Peyer's patch (tissue), 4 donors: ENCODE measurements around the gene PARD3B. TPM values are rescaled to one million over a fixed set of nuclear protein-coding genes. Genes with fewer than 3 reads are reported as not detected.
"Not testable (repeated sequence)": the region's sequence is repeated elsewhere in the genome, so short reads cannot be mapped to it uniquely, and the experiment has no call there.

Source experiments
- DNase-seq, 3 donors: peaks; one replicate each; pipeline ENCODE4 v3.0.0-alpha.2; 2017 to 2019
- H3K27ac ChIP-seq, 4 donors: fragments of 200-600 bp; sonication (generic); one replicate each; pipeline ENCODE4 v1.5.1; 2016 to 2019
- H3K27me3 ChIP-seq, 2 donors: fragments of 200-600 bp; sonication (generic); one replicate each; pipeline ENCODE4 v1.5.1; 2019
- H3K36me3 ChIP-seq, 3 donors: fragments of 200-600 bp; sonication (generic); one replicate each; pipeline ENCODE4 v1.5.1; 2016 to 2019
- H3K4me1 ChIP-seq, 4 donors: fragments of 200-600 bp; sonication (generic); one replicate each; pipeline ENCODE4 v1.5.1; 2016 to 2019
- H3K4me3 ChIP-seq, 4 donors: fragments of 200-600 bp; sonication (generic); 1 replicate in 3 of 4; 2 replicates in 1 of 4; pipeline ENCODE4 v1.5.1; 2016 to 2019; ENCODE audit warnings: mild to moderate bottlenecking in 1 of 4
- H3K9me3 ChIP-seq, 4 donors: fragments of 200-600 bp; sonication (generic); one replicate each; pipeline ENCODE4 v1.5.1; 2016 to 2019; ENCODE audit warnings: mild to moderate bottlenecking in 1 of 4
- POLR2A ChIP-seq, 2 donors: fragments of 450-650 bp; IDR thresholded peaks; one replicate each; pipeline ENCODE4 v1.5.1; 2017; ENCODE audit warnings: antibody characterized with exemption in 2 of 2, mild to moderate bottlenecking in 2 of 2, moderate library complexity in 2 of 2
- total RNA-seq, 4 donors: library from RNA; depleted of rRNA; stranded (reverse); fragments of >200 nt; gene quantifications; one replicate each; pipeline ENCODE4 v1.1.0, GENCODE V29; 2016
- TF ChIP-seq, protein P1 (sequence below), 6 experiments: fragments of 450-650 bp in 4 of 6; fragments of 200-600 bp in 2 of 6; sonication (generic) in 1 of 6; IDR thresholded peaks; one replicate each; pipeline ENCODE4 v1.5.1; 2017 to 2019; ENCODE audit warnings: antibody characterized with exemption in 6 of 6, mild to moderate bottlenecking in 3 of 6, moderate library complexity in 1 of 6

PARD3B gene
- total RNA-seq, 4 donors from 2014 or later, result 19.6 to 52.0 (median 40.6) TPM

DNA sequence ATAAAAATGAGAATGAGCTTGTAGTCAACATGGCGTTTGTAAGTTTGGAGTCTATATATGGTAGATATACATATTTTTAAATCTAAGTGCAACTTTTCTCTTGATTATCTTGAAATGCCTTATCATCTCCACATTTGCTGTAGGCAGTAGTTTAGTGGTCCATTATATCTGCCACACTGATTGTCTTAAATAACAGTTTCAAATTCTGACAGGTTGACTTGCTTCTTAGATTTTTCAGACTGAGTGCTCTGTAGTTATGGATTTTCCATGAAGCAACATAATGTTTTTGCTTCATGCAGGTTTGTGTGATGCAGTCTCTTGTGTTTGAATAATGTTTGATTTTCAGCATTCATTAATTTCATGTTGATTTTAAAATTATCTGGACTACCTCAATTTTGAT is 12.3 kb downstream of the PARD3B start:
- Histone ChIP-seq H3K4me1 (no peaks in the 10 kb centered on the region), H3K9me3 (no peaks in the 10 kb centered on the region), H3K36me3 (no peaks in the 10 kb centered on the region), H3K27ac (no peak overlapping the region), H3K4me3 (no peak overlapping the region), H3K27me3 (no peaks in the 10 kb centered on the region)
- DNase-seq, result no peak
- TF ChIP-seq, protein P1, sequence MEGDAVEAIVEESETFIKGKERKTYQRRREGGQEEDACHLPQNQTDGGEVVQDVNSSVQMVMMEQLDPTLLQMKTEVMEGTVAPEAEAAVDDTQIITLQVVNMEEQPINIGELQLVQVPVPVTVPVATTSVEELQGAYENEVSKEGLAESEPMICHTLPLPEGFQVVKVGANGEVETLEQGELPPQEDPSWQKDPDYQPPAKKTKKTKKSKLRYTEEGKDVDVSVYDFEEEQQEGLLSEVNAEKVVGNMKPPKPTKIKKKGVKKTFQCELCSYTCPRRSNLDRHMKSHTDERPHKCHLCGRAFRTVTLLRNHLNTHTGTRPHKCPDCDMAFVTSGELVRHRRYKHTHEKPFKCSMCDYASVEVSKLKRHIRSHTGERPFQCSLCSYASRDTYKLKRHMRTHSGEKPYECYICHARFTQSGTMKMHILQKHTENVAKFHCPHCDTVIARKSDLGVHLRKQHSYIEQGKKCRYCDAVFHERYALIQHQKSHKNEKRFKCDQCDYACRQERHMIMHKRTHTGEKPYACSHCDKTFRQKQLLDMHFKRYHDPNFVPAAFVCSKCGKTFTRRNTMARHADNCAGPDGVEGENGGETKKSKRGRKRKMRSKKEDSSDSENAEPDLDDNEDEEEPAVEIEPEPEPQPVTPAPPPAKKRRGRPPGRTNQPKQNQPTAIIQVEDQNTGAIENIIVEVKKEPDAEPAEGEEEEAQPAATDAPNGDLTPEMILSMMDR (IDR thresholded peaks at IDR 0.05), result no peak
- TF ChIP-seq POLR2A (IDR thresholded peaks at IDR 0.05), result no peak

DNA sequence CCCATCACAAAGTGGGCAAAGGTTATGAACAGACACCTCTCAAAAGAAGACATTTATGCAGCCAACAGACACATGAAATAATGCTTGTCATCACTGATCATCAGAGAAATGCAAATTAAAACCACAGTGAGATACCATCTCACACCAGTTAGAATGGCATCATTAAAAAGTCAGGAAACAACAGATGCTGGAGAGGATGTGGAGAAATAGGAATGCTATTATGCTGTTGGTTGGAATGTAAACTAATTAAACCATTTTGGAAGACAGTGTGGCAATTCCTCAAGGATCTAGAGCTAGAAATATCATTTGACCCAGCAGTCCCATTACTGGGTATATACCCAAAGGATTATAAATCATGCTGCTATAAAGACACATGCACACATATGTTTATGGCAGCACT is 14.1 kb downstream of the PARD3B start:
- not testable (repeated sequence) for H3K27ac ChIP-seq, H3K9me3 ChIP-seq, H3K4me1 ChIP-seq, DNase-seq, H3K36me3 ChIP-seq, H3K27me3 ChIP-seq, H3K4me3 ChIP-seq

DNA sequence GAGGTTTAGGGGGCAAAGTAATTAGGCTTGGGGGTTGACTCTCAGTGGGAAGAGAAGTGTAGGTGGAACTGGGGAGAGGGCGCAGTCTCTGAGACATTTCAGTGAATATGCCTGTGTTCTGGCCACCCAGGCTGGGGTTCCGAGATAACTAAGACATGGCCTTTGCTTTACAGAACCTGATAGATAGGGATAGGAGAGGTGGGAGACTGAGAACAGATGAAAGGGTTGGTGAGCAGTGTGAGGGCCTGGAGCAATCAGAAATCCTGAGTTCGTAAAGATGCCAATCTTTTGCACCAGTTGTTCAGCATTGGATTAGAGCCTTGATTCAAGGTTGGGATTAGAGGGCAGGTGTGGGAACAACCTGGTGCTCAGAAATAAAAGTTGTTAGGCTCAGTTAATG is 15.6 kb downstream of the PARD3B start:
- Histone ChIP-seq H3K27ac (no peak overlapping the region), H3K4me1 (no peaks in the 10 kb centered on the region), H3K4me3 (no peak overlapping the region), H3K27me3 (no peaks in the 10 kb centered on the region), H3K9me3 (no peaks in the 10 kb centered on the region), H3K36me3 (no peaks in the 10 kb centered on the region)
- TF ChIP-seq, protein P1 (IDR thresholded peaks at IDR 0.05), result no peak
- no peak for TF ChIP-seq POLR2A (IDR thresholded peaks at IDR 0.05)
- no peak for DNase-seq

DNA sequence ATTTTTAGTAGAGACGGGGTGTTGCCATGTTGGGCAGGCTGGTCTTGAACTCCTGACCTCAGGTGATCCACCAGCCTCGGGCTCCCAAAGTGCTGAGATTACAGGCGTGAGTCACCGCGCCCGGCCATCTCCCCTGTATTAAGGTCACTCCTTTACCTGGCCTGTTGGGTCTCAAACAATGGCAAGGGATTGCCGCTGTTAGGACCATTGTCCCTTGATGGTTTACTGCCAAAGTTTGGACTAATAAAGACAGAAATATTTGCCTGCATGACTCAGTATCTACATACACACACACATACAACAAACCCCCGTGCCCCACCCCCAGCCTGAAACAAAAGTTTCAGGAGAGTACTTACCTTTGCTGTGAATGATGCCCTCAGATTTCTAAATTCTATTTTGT is 16.5 kb downstream of the PARD3B start:
- no peak overlapping the region for H3K27ac ChIP-seq
- TF ChIP-seq, protein P1 (IDR thresholded peaks at IDR 0.05), result no peak
- no peak for TF ChIP-seq POLR2A (IDR thresholded peaks at IDR 0.05)

DNA sequence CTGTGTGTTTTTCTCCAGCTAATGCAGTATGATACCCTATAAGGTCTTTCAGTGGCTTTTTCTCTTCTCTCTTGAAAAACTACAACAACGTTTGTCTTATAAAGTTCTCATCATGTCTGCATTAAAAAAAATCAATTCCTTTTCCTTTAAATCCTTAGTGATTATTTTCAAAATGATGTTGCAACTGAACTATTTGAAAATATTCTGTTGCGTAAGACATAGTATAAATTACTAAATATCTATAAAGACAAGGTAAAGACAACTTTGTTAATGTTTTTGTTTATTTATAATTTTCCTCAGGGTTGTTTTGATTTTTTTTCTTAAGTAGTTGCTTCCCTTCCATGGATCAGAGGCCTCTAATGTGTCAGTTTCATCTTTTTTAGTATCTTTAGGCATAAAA is 21.2 kb downstream of the PARD3B start:
- no peaks in the 10 kb centered on the region for H3K36me3 ChIP-seq
- TF ChIP-seq POLR2A (IDR thresholded peaks at IDR 0.05), result no peak
- TF ChIP-seq, protein P1 (IDR thresholded peaks at IDR 0.05), result no peak

More for the DNA sequence above, 16.5 kb downstream of the PARD3B start:
- H3K27me3 ChIP-seq, result no peaks in the 10 kb centered on the region
- DNase-seq, result no peak
- H3K4me3 ChIP-seq, result no peak overlapping the region
- no peaks in the 10 kb centered on the region for H3K4me1 ChIP-seq
- H3K9me3 ChIP-seq, result no peaks in the 10 kb centered on the region
- no peaks in the 10 kb centered on the region for H3K36me3 ChIP-seq

DNA sequence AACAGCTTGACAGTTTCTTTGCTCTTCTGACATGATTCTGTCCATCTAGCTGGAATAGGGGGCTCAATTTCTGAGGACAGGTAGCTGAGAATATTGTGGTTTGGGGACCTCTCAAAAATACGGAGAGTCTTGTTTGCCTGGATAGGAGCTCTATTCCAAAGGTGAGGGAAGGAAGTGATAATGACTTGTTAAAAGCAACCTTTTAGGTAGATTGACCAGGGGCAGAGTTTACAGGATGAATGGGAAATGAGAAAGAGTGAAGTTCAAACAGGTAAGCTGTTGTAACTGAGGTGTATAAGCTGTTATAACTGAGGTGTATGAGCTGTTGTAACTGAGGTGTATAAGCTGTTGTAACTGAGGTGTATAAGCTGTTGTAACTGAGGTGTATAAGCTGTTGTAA is 25.1 kb downstream of the PARD3B start:
- H3K4me3 ChIP-seq, result no peak overlapping the region
- no peaks in the 10 kb centered on the region for H3K27me3 ChIP-seq
- no peak for DNase-seq
- no peaks in the 10 kb centered on the region for H3K9me3 ChIP-seq
- TF ChIP-seq POLR2A (IDR thresholded peaks at IDR 0.05), result no peak
- TF ChIP-seq, protein P1 (IDR thresholded peaks at IDR 0.05), result no peak
- H3K36me3 ChIP-seq, result no peaks in the 10 kb centered on the region
- no peaks in the 10 kb centered on the region for H3K4me1 ChIP-seq
- no peak overlapping the region for H3K27ac ChIP-seq

More for the DNA sequence above, 21.2 kb downstream of the PARD3B start:
- H3K4me1 ChIP-seq, result no peaks in the 10 kb centered on the region
- DNase-seq, result no peak
- no peak overlapping the region for H3K4me3 ChIP-seq
- H3K27ac ChIP-seq, result no peak overlapping the region
- no peaks in the 10 kb centered on the region for H3K9me3 ChIP-seq
- no peaks in the 10 kb centered on the region for H3K27me3 ChIP-seq
